Stimulated activated naive CD8-positive, alpha-beta T cell treated with anti-CD3 and anti-CD28 coated beads, Interleukin-15, Interleukin-2, amounts not matched to agents 100 ng/mL and 50 ng/mL, for 24 hours (primary cell): ENCODE data around the gene SP140L.
"Not testable (repeated sequence)": the region's sequence is repeated elsewhere in the genome, so short reads cannot be mapped to it uniquely, and the experiment has no call there.

Source experiments
- H3K27ac Mint-ChIP-seq: one replicate; pipeline ENCODE4 v1.8.0; 2021; ENCODE audit warnings: mild to moderate bottlenecking, mixed read lengths
- H3K27me3 Mint-ChIP-seq: one replicate; pipeline ENCODE4 v1.8.0; 2021; ENCODE audit warnings: mixed read lengths
- H3K36me3 Mint-ChIP-seq: one replicate; pipeline ENCODE4 v1.8.0; 2021; ENCODE audit warnings: low read depth, mixed read lengths
- H3K4me1 Mint-ChIP-seq: one replicate; pipeline ENCODE4 v1.8.0; 2021; ENCODE audit warnings: low read depth, mixed read lengths
- H3K4me3 Mint-ChIP-seq: one replicate; pipeline ENCODE4 v1.8.0; 2021; ENCODE audit warnings: mild to moderate bottlenecking, mixed read lengths
- H3K9me3 Mint-ChIP-seq: one replicate; pipeline ENCODE4 v1.8.0; 2021; ENCODE audit warnings: mixed read lengths

SP140L gene

DNA sequence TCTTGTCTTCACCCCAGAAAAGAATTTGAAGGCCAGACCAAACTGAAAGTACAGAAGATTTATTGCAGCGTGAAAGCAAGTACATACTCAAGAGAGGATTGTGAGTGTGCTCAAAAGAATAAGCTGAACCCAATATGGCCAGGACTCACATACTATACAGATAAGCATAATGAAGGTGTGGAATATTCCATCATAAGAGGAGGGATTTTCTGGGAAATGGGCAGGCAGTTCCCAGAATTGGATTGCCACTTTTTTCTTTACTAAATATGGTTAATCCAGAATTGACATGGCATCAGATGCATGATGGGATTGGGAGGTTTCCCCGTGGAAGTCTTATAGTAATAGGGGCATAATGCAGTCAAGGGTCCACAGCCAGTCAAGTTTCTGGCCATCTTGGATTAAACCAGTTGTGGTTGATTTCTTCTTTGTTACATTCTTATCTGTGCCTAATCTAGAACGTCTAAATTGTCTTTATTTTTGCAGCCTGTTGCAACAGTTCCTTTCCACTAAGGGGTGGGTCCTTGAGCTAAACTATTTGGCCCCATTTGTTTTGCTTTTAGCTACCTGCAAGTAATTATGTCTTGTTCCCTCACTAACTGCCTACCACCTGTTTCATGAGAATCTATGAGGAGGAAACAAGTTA lies 9.0 kb downstream of the SP140L start:
- H3K27ac Mint-ChIP-seq = peak overlapping the region; percentile 87
- H3K36me3 Mint-ChIP-seq = peaks cover 58% of the 10 kb centered on the region
- H3K4me1 Mint-ChIP-seq = peaks cover 60% of the 10 kb centered on the region

DNA sequence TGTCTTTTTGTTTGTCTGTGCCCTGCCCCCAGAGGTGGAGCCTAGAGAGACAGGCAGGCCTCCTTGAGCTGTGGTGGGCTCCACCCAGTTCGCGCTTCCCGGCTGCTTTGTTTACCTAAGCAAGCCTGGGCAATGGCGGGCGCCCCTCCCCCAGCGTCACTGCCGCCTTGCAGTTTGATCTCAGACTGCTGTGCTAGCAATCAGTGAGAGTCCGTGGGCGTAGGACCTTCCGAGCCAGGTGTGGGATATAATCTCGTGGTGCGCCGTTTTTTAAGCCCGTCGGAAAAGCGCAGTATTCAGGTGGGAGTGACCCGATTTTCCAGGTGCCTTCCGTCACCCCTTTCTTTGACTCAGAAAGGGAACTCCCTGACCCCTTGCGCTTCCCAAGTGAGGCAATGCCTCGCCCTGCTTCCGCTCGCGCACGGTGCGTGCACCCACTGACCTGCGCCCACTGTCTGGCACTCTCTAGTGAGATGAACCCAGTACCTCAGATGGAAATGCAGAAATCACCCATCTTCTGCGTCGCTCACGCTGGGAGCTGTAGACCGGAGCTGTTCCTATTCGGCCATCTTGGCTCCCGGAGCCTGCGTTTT lies 15.0 kb downstream of the SP140L start:
- Mint-ChIP-seq H3K9me3 (peaks cover 27% of the 10 kb centered on the region), H3K4me1 (peaks cover 49% of the 10 kb centered on the region), H3K36me3 (peaks cover 53% of the 10 kb centered on the region)
- H3K4me3 Mint-ChIP-seq, H3K27me3 Mint-ChIP-seq, H3K27ac Mint-ChIP-seq: not testable (repeated sequence)

More for the DNA sequence above, 9.0 kb downstream of the SP140L start:
- Mint-ChIP-seq H3K27me3 (no peaks in the 10 kb centered on the region), H3K4me3 (peak overlapping the region; percentile 73), H3K9me3 (peaks cover 10% of the 10 kb centered on the region)

DNA sequence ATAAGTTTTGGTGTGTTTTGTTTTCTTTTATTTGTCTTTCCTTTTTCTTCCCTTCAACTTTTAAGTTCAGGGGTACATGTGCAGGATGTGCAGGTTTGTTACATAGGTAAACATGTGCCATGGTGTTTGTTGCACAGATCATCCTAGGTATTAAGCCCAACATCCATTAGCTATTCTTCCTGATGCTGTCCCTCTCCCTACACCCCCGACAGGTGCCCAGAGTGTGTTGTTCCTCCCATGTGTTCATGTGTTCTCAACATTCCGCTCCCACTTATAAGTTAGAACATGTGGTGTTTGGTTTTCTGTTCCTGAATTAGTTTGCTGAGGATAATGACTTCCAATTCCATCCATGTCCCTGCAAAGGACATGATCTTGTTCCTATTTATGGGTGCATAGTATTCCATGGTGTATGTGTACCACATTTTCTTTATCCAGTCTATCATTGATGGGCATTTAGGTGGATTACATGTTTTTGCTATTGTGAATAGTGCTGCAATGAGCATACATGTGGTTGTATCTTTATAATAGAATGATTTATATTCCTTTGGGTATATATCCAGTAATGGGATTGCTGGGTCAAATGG lies 16.1 kb downstream of the SP140L start:
- H3K4me3 Mint-ChIP-seq, H3K27me3 Mint-ChIP-seq, H3K27ac Mint-ChIP-seq: not testable (repeated sequence)
- Mint-ChIP-seq H3K9me3 (peaks cover 27% of the 10 kb centered on the region), H3K4me1 (peaks cover 57% of the 10 kb centered on the region), H3K36me3 (peaks cover 57% of the 10 kb centered on the region)

DNA sequence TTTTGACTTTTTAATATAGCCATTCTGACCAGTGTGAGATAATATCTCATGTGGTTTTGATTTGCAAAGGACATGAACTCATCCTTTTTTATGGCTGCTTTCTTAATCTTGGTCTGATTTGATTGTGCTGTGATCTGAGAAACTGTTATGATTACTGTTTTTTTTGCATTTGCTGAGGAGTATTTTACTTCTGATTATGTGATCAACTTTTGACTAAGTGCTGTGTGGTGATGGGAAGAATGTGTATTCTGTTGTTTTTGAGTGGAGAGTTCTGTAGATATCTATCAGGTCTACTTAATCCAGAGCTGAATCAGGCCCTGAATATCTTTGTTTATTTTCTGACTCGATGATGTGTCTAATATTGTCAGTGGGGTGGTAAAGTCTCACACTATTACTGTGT lies 16.8 kb downstream of the SP140L start:
- H3K27ac Mint-ChIP-seq = peak overlapping the region; percentile 21
- no peaks in the 10 kb centered on the region for H3K27me3 Mint-ChIP-seq
- H3K9me3 Mint-ChIP-seq = peaks cover 27% of the 10 kb centered on the region
- H3K4me3 Mint-ChIP-seq = no peak overlapping the region
- peaks cover 63% of the 10 kb centered on the region for H3K4me1 Mint-ChIP-seq
- peaks cover 57% of the 10 kb centered on the region for H3K36me3 Mint-ChIP-seq

DNA sequence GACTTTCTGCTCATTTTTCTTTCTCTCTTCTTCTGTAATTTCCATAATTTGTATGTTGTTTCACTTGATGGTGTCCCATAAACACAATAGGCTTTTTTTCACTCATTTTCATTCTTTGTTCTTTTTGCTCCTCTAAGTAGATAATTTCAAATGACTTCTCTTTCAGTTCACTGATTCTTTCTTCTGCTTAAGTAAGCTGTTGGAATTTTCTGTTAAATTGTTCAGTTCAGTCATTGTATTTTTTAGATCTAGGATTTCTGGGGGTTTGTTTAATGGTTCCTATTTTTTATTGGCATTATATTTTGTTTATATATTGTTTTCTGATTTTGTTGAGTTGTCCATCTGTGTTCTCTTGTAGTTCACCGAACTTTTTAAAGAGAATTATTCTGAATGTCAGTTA lies 19.5 kb downstream of the SP140L start:
- no peak overlapping the region for H3K4me3 Mint-ChIP-seq
- peaks cover 77% of the 10 kb centered on the region for H3K36me3 Mint-ChIP-seq
- H3K9me3 Mint-ChIP-seq = peaks cover 27% of the 10 kb centered on the region
- H3K4me1 Mint-ChIP-seq = peaks cover 85% of the 10 kb centered on the region
- H3K27ac Mint-ChIP-seq = peak overlapping the region; percentile 69
- no peaks in the 10 kb centered on the region for H3K27me3 Mint-ChIP-seq

DNA sequence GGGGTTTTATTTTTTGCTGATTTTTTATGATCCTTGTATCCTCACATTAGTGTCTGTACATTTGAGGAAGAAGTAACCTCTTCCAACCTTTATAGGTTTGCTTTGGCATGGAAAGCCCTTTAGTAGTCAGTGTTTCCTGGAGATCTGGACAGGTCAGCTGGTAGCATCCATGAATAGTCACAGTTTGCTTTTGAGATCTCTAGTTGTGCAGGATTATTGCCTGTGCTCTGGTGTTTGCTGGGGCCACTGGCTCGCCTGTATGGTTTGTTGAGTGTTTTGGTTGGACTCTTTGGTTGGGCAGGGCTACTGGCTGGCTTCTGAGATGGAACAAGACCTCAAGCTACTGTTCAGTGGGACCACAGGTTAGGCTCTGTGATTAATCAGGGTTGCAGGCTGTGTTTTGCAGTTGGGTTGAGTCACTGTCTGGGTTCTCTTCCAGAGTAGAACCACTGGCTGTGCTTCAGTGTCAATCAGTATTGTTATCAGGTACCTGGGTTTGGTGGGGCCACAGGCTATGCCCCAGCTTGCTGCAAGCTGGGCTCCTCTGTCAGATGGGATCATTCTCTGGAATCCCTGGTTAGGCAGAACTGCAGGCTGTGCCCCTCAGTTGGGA lies 20.0 kb downstream of the SP140L start:
- no peaks in the 10 kb centered on the region for H3K27me3 Mint-ChIP-seq
- H3K4me3 Mint-ChIP-seq = no peak overlapping the region
- peak overlapping the region; percentile 39 for H3K27ac Mint-ChIP-seq
- H3K4me1 Mint-ChIP-seq = peaks cover 85% of the 10 kb centered on the region
- H3K9me3 Mint-ChIP-seq = peaks cover 27% of the 10 kb centered on the region
- peaks cover 76% of the 10 kb centered on the region for H3K36me3 Mint-ChIP-seq

DNA sequence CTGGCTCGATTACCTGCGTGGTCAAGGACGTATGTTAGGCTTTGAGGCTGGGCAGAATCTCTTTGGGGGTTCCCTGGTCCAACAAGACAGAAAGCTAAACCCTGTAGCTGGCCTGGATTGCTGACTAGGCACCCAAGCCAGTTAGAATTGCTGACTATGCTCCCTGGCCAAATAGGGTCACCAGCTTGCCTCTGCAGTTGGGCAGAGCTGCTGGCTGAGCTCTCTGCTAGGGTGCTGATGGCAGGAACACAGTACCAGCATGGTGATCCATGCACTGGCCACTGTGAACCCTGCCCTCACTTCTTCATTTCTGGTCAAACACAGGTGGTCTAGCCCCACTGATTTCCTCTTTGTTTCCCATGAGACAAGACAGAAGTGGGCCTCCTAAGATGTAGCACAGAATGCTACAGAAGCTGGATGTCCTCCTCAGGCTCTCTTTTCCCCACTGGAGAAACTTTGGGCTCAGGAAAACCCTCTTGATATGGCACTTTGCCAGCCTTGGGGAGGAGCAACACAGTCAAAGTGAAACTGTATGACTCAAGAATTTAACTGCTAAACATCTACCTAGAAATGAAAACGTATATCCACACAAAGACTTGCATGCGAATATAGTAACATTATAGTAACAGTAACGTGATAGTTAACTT lies 20.8 kb downstream of the SP140L start:
- peaks cover 21% of the 10 kb centered on the region for H3K9me3 Mint-ChIP-seq

DNA sequence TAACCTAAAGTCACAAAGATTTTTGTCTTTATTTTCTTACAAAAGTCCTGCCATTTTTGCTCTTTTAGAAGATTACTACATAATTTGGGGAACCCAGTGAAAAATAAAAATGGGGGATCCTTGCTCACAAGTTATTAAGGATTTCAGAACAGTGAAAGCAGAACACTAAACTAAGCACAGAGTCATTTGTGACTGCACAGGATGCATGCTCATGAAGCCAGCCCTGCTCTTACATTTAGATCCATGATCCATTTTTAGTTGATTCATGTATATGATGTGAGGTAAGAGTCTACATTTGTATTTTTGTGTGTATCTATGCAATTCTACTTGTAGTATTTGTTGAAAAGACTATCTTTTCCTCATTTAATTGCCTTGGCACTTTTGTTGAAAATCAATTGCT lies 21.8 kb downstream of the SP140L start:
- H3K27me3 Mint-ChIP-seq = no peaks in the 10 kb centered on the region
- peak overlapping the region; percentile 83 for H3K27ac Mint-ChIP-seq
- peaks cover 17% of the 10 kb centered on the region for H3K9me3 Mint-ChIP-seq
- H3K4me3 Mint-ChIP-seq = peak overlapping the region; percentile 52
- H3K4me1 Mint-ChIP-seq = peaks cover 69% of the 10 kb centered on the region
- peaks cover 66% of the 10 kb centered on the region for H3K36me3 Mint-ChIP-seq

More for the DNA sequence above, 20.8 kb downstream of the SP140L start:
- Mint-ChIP-seq H3K27me3 (no peaks in the 10 kb centered on the region), H3K27ac (peak overlapping the region; percentile 91), H3K36me3 (peaks cover 73% of the 10 kb centered on the region), H3K4me1 (peaks cover 77% of the 10 kb centered on the region), H3K4me3 (peak overlapping the region; percentile 52)

DNA sequence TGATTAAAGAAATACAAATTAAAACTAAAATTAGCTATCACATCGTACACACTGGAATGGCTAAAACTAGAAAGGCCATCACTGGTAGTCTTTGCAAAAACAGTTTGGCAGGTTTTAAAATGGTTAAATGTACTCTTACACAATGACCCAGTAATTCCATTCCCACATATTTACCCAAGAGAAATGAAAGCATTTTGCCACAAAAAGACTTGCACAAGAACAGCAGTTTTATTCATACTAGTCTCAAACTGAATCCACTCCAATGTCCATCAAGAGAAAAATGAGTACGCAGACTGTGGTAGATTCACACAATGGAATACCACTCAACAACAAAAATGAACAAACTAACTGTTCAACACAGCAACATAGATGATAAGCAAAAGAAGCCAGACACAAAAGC lies 29.1 kb downstream of the SP140L start:
- peaks cover 3% of the 10 kb centered on the region for H3K9me3 Mint-ChIP-seq
- no peak overlapping the region for H3K27ac Mint-ChIP-seq
- peaks cover 20% of the 10 kb centered on the region for H3K4me1 Mint-ChIP-seq
- H3K4me3 Mint-ChIP-seq = no peak overlapping the region
- H3K27me3 Mint-ChIP-seq = no peaks in the 10 kb centered on the region
- peaks cover 59% of the 10 kb centered on the region for H3K36me3 Mint-ChIP-seq

DNA sequence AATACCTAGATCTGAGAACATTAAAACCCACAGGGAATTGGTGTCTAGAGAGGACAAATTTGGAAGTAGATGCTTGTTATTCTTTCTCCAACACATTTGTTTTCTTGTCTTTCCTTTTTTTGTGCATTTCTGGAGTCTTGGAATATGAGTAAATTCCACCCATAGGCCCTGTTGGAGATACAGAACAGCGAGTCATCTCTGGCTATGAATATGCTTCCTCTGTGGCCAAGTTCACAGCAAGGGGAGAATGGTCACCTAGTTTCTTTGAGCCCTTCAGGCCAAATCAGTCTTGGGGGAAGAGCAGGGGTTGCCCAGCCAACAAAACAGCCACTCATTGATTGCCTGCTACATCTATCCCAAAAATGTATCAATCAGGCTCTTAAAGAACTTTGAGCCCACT lies 31.3 kb downstream of the SP140L start:
- no peak overlapping the region for H3K27ac Mint-ChIP-seq
- no peak overlapping the region for H3K4me3 Mint-ChIP-seq
- H3K4me1 Mint-ChIP-seq = peaks cover 38% of the 10 kb centered on the region
- H3K27me3 Mint-ChIP-seq = no peaks in the 10 kb centered on the region
- peaks cover 3% of the 10 kb centered on the region for H3K9me3 Mint-ChIP-seq
- H3K36me3 Mint-ChIP-seq = peaks cover 74% of the 10 kb centered on the region

DNA sequence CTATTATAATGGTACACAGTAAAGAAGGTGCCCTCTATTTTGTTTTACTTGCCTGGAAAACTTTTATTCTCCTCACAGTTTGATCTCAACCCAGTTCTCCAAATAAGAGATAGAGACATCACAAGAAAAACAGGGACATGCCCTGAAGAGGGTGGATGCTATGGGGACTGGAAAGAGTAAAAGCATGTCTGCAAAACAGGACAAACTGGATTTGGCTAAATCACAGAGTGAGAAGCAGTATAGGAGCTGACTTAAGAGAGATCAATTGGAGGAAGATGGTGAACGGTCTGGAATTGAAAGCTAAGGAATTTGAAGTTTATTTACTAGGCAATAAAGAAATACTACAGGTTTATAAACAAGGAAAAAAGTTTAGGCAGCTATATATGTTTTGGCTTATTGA lies 33.0 kb downstream of the SP140L start:
- H3K27ac Mint-ChIP-seq = no peak overlapping the region
- H3K4me3 Mint-ChIP-seq = no peak overlapping the region
- peaks cover 85% of the 10 kb centered on the region for H3K36me3 Mint-ChIP-seq
- H3K4me1 Mint-ChIP-seq = peaks cover 44% of the 10 kb centered on the region
- peaks cover 3% of the 10 kb centered on the region for H3K9me3 Mint-ChIP-seq
- H3K27me3 Mint-ChIP-seq = no peaks in the 10 kb centered on the region

DNA sequence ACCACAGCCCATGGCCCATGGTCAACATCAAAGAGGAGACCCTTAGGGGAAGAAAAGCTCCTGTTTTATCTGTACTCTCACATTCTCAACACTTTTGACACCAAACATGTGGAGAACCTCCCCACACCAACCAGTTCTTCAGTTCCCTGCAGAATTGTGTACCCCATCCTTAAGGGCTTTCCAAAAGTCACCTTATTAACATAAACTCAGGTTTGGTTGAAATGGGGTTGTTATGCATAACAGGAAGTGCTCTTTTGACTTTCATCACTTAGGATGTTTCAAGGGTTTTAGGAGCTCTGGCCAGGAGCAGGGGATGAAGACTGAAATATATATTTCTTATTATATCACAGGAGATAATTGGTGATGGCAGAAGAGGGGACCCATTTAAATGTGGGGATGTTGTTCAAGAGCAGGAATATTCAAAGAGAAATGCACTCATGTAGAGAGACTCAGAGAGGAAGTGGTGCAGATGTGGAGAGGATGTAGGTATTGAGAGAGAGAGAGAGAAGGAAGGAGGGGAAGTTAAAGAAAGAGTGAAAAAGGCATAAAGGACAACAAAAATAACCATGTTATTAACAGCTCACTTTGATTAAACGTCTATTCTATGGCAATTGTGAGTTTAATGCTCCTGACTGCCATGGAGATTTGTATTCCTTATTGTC lies 35.2 kb downstream of the SP140L start:
- H3K27me3 Mint-ChIP-seq = no peaks in the 10 kb centered on the region
- peaks cover 3% of the 10 kb centered on the region for H3K9me3 Mint-ChIP-seq
- H3K27ac Mint-ChIP-seq = peak overlapping the region; percentile 28
- peaks cover 84% of the 10 kb centered on the region for H3K36me3 Mint-ChIP-seq
- peaks cover 40% of the 10 kb centered on the region for H3K4me1 Mint-ChIP-seq
- no peak overlapping the region for H3K4me3 Mint-ChIP-seq

DNA sequence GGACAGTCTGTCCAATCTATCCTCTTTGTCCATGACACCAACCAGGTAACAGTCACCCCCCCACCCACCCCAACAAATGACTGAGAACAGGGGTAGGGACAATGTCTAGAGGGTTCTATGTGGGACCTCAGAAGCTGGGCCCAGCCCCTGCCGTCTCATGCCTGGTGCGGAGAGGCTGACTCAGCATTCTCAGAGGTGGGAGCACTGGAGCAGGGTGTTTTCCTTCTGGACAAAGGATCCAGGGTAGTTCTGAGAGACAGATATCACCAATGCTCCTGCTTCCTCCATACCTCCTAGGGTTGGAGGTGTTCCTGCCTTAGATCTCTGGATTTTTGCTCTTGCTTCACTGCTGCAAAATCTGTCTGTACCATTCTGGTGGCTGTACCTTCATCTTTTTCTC lies 55.1 kb downstream of the SP140L start:
- no peaks in the 10 kb centered on the region for H3K27me3 Mint-ChIP-seq
- H3K9me3 Mint-ChIP-seq = no peaks in the 10 kb centered on the region
- peaks cover 11% of the 10 kb centered on the region for H3K4me1 Mint-ChIP-seq
- no peak overlapping the region for H3K4me3 Mint-ChIP-seq
- no peak overlapping the region for H3K27ac Mint-ChIP-seq
- peaks cover 78% of the 10 kb centered on the region for H3K36me3 Mint-ChIP-seq

DNA sequence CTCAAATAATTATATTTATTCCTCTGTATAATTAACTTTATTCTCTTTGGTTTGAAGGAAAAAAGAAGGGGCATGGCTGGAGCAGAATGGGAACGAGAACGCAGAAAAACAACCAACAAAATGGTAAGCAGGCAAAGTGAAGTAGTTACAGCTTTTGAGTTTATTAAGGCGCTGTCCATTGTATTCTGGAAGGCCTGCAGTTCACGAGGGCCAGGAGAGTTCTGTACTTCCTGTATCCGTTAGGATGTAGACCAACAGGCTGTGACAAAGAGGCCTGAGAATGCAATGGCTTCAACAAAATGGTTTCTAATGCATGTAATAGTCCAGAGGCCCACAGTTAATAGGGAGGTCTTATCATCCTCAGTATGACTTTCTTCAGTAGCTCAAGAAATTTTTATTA lies 56.5 kb downstream of the SP140L start:
- H3K4me1 Mint-ChIP-seq = peaks cover 6% of the 10 kb centered on the region
- peaks cover 78% of the 10 kb centered on the region for H3K36me3 Mint-ChIP-seq
- H3K27ac Mint-ChIP-seq = no peak overlapping the region
- no peaks in the 10 kb centered on the region for H3K27me3 Mint-ChIP-seq
- H3K9me3 Mint-ChIP-seq = no peaks in the 10 kb centered on the region
- no peak overlapping the region for H3K4me3 Mint-ChIP-seq
